ENCODE measurements around the gene NR3C2.

NR3C2 gene

DNA sequence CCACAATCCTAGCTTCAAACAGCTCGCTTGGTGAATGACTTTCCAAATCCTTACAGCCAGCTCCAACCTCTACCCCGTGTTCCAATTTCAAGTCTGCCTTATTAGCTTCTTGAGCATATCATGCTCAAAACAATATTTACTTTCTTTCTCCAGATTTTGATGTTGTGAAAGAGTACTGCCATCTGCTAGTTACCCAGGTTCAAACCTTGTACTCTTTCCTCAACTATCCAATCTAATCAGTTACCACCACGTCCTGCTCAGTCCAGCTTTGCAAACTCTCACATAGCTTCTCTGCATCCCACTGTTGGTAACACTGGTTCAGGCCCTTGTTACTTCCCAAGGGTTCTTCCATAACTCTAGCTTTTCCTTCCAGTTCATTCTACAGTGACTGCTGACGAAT, 179.1 kb downstream of the NR3C2 start:
- DNase-seq (ENCODE audit: low spot score) = no peak

- no peak for DNase-seq (ENCODE audit: low spot score)
Measured at GRCh38 chr4:148261848-148262247, 180.4 kb downstream of the NR3C2 start.

DNA sequence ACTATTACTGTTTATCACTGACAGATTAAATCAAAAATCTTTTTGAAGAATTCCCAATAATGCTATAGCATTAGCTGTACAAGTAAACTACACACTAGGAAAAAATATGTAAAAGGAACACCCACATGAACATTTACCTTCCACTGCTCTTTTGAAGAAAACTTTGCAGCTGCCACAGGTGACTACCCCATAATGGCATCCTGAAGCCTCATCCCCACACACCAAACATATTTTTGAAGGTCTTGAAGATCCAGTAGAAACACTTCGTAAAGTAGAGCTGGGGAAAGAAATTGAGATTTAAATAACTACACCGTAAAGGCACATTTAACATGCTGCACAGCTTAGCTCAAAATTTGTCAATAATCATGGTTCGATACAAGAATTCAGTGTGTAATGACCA, 182.4 kb downstream of the NR3C2 start:
- no peak for DNase-seq (ENCODE audit: low spot score)

DNA sequence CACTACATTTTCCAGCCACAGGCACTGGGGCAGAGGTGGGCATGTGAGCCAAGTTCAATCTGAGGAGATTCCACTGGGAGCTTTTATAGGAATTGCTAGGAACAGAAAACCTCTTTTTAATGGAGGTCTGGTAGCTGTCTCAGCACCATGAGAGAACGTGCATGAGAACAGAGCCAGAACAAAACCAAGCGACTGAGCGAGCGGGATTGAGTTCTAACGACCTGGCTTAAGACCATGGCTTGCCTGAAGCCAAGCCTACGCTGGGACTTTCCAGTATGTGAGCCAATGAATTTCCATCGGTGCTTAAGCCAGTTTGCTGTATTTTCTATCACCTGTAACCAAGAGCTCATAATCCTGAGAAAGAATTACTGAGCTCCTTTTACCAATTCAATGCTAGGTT, 183.7 kb downstream of the NR3C2 start:
- no peak for DNase-seq (ENCODE audit: low spot score)

DNA sequence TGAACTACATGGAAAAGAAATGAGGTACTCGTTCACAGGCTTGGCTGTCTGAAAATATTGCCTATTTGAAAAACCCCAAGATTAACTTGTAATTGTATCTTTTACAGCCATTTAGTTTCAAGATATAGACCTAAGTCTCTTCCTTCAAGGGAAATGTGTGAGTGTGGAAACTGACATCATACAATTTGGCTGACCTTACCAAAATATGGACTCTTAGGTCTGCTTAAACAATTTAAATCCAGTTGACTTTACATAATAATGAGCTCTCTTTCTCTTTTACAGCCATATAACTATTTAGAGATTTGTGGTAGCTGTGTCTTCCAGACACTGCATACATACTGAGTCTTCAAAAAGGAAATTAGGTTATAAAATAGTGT, 186.9 kb downstream of the NR3C2 start:
- no peak for DNase-seq (ENCODE audit: low spot score)

- no peak for DNase-seq (ENCODE audit: low spot score)
Measured at GRCh38 chr4:148254621-148255343, 187.4 kb downstream of the NR3C2 start.

DNA sequence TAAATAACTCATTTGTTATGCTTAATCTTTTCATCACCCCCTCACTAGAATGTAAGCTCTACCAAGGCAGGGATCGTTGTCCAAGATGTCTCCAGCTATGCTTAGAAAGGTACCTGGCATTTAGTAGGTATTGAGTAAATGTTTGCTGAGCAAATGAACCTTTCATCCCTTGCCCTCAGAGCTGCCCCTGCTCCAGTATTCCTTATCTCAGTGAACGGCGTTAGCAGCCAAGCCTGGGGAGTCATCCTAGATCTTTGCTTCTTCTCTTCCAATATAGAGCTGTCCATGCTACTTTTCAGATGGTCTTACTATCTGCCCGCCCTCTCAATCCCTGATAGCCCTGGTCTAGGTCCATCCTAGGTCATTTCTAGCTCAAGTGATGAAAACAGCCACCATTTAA, 188.4 kb downstream of the NR3C2 start:
- no peak for DNase-seq (ENCODE audit: low spot score)

DNA sequence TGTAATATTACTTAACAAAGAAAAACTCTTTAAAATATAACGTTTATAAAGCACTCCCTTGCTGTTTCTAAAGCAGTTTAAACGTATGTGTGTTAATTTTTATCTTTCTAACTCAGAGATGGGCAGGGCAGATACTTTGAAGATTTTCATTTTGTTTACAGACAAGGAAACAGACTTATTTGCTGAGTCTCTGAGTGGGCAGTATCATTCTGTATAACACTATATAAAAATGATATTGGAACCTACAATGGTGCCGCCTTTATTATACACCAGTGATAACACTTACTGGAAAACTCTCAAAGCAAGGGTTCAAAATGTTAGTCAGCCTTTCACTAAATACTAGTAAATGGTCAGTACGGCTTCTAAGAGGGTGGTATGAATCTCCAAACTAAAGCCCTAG, 193.4 kb downstream of the NR3C2 start:
- DNase-seq (ENCODE audit: low spot score) = no peak

- no peak for DNase-seq (ENCODE audit: low spot score)
Measured at GRCh38 chr4:148245015-148245414, 197.2 kb downstream of the NR3C2 start.

DNA sequence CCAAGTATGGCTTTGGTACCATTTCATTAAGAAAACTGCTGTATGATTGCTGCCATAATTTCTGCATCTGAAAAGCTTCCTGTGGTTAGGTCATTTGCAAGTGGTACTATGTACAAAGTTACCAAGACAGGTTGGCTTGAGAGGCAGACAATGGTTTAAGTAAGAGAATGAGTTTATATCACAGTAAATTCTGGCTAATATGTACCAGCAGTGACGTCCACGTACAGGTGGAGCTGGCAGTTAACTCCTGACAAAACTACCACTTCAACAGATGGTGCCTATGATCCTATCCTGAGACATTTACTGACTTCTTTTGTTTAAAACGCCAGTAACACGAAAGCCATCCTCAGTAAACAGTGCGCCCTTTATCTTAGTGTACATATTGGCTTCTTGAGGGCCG, 198.4 kb downstream of the NR3C2 start:
- DNase-seq (ENCODE audit: low spot score) = no peak

- no peak for DNase-seq (ENCODE audit: low spot score)
Measured at GRCh38 chr4:148240241-148240640, 202.0 kb downstream of the NR3C2 start.

- no peak for DNase-seq (ENCODE audit: low spot score)
Measured at GRCh38 chr4:148239494-148239985, 202.7 kb downstream of the NR3C2 start.

DNA sequence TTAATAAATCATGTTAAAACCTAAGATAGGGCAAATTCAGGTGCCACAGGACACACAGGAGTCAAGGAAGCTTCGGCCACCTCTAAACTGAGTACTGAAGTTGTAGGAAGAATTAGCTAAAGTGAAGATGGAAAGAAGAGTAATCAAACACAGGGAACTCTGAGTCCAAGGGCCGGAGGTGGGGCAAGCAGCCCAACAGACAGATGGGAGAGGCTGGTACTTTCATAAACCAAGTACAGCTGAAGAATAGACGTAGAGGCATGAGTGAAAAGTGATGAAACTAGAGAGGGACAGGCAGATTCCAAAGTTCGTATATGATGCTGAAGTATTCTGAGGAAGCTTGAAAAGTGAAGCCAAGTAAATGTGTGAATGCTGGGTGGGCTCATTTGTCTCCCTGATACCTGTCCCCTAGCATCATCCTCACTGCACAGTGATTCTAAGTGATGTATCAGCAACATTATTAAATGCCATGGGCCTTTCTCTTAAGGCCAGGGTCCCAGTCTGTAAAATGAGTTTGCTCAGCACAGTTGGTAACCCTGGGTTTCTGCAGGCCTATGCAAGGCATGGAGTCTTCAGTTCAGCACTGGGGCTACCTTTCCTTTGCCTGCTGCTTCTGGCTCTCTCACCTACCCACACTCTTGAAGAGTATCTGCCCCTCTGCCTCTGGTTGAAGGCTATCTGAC, 203.3 kb downstream of the NR3C2 start:
- no peak for DNase-seq (ENCODE audit: low spot score)

GRCh38 chr4:148238086-148238485, 204.1 kb downstream of the NR3C2 start:
- no peak for DNase-seq (ENCODE audit: low spot score)

DNA sequence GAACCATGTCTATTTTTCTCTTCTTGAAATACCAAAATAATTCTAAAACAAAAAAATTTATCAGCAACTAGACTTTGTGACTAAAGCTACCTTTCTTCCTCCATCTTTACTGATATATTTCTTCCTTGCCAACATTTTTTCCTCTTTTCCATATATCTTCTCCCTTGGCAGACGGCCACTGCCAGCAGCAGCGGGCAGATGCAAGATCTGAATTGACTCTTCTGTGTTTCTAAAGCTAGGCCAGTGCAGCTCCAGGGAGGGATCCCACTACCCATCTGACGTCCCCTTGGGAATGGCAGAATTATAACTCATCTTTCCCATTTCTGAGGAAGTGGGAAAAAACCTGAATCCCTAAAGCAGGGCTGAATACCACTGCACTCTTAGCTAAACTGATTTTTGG, 206.4 kb downstream of the NR3C2 start:
- DNase-seq (ENCODE audit: low spot score) = no peak

DNA sequence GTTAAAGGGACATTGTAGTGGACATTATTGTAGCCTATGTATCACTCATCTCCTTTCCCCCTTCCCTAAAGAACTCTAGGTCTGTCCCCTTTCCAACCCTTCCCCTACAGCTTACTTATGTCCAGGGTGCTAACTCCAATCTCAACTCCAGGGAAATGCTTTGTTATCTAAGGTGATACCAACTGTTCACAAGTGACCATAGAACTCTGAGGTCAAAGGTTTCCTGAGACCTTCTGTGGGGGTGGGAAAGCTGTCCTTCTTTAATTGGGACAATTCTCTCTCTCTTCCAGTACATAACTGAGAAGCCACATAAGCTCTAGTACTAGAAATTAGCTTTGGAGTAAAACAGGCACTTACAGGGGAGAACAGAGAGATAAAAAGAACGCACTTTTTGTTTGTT, 212.4 kb downstream of the NR3C2 start:
- no peak for DNase-seq (ENCODE audit: low spot score)

- no peak for DNase-seq (ENCODE audit: low spot score)
Measured at GRCh38 chr4:148229028-148229427, 213.2 kb downstream of the NR3C2 start.

DNA sequence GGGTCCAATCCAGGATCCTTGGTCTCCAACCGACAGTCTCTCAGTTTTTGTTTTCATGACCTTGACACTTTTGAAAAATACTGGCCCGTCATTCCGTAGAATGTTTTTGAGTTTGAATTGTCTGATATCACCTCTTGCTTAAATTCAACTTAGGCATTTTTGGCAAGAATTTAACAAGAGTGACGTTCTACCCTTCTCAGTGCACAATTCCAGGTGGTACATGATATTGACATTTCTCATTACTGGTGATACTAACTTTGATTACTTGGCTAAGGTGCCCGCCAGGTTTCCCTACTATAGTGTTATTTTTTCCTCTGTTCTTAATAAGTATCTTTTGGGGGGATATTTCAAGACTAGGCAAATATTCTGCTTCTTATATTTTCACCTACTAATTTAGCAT, 215.1 kb downstream of the NR3C2 start:
- no peak for DNase-seq (ENCODE audit: low spot score)

DNA sequence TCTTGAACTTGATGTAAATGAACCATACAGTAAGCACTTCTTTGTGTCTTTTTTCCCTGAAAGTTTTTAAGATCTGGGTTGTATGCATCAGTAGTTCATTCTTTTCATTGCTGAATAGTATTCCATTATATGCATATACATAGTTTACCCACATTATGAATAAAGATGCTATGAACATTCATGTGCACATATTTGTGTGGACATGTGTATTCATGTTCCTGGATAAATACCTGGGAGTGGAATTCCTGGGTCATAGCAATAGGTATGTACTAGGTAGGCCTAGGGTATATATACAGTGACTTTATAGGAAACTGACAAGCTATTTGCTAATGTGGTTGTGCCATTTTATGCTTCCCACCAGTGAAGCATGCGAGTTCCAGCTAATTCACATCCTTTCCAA, 215.9 kb downstream of the NR3C2 start:
- DNase-seq (ENCODE audit: low spot score) = no peak

DNA sequence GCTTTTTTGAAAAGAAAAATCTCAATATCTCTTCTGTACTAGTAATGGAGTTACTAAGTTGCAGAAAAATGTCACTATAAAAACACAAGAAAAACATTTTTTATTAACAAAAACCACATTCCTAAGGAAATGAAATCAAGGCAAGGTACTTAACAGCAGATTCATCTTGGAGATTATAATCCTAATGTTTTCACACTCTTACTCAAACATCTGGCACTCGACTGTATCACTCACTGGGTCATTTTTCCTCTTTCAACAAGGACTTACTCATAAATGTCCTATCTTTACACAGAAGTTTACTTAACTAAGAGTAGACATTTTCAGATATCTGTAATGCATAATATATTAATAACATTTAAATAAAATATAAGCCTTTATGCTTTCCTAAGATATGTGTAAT, 216.6 kb downstream of the NR3C2 start:
- DNase-seq (ENCODE audit: low spot score) = no peak

GRCh38 chr4:148224476-148224875, 217.7 kb downstream of the NR3C2 start:
- no peak for DNase-seq (ENCODE audit: low spot score)

DNA sequence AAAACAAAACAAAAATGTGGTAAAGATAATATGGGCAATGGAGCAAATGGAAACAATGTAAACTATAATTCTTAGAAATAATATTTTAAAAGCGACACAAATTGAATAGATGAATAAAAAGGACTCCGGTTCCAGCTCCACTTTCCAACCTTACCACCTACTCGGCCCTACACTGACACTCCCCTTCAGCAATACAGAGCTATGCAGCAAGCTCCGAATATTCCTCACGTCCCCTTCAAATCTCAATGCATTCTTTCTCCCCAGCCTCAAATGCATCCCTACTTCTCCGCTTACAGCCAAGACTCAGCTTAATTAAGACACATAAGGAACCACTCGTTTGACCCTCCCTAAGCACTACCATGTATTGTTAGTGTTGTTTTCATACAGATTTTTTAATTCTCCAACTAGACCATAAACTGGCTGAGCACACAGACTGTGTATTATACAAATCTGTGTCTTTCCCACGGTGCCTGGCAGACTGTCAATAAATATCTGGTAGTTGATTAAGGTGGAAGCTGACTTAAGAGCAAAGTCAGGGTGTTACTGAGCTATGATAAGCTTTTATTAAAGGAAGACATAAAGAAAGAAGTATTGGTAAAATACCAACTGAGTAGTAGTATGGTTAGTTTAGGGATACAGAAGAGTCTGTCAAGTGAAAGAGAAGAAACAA, 219.1 kb downstream of the NR3C2 start:
- no peak for DNase-seq (ENCODE audit: low spot score)

Data from hepatic stellate cell (primary cell).